A549 (cell line): ENCODE measurements around the gene KLF2. TPM values are rescaled to one million over a fixed set of nuclear protein-coding genes. Genes with fewer than 3 reads are reported as not detected.

Source experiments
- ATAC-seq, 2 experiments: fragments of 200-7000 bp in 1 of 2; fragments of >200 bp in 1 of 2; cut with Nextera tagmentation in 1 of 2; cut with Tn5 transposase in 1 of 2; 3 replicates each; pipeline versions ENCODE4 v1.8.0 to v1.9.1; 2018 to 2020; ENCODE audit warnings: mild to moderate bottlenecking in 1 of 2, moderate library complexity in 1 of 2
- CTCF ChIA-PET: fragments of 300-600 bp; sonication (Branson Sonifier 250); formaldehyde crosslinking; extraction: SDS; loops from one replicate; lab custom pipeline; 2021; ENCODE audit warnings: antibody characterized with exemption, inconsistent platforms; lab: Yijun Ruan, JAX
- POLR2A ChIA-PET: fragments of 350-600 bp; formaldehyde crosslinking; extraction: SDS; loops from one replicate; lab custom pipeline; 2021; ENCODE audit warnings: antibody characterized with exemption, inconsistent platforms; lab: Yijun Ruan, JAX
- DNase-seq, 2 experiments: peaks; one replicate each; pipeline versions ENCODE4 v3.0.0 to v3.0.0-alpha.2; 2011 to 2016; ENCODE audit warnings: low read depth in 1 of 2, low spot score in 1 of 2
- FAIRE-seq: peaks from 2 replicates; lab custom pipeline; 2011; peaks lifted over from hg19 to GRCh38; lab: Jason Lieb, UNC
- H3K27ac ChIP-seq, 2 experiments: fragments of >200 bp; sonication (Bioruptor Twin); formaldehyde crosslinking; 3 replicates each; pipeline ENCODE4 v1.5.1; 2016 to 2017
- H3K4me1 ChIP-seq: fragments of >200 bp; sonication (Bioruptor Twin); formaldehyde crosslinking; 3 replicates; pipeline ENCODE4 v1.6.1; 2016
- H3K4me2 ChIP-seq: fragments of >200 bp; sonication (Bioruptor Twin); formaldehyde crosslinking; 3 replicates; pipeline ENCODE4 v1.6.1; 2016
- H3K4me3 ChIP-seq: fragments of >200 bp; sonication (Bioruptor Twin); formaldehyde crosslinking; 3 replicates; pipeline ENCODE4 v1.5.1; 2016
- H3K9me3 ChIP-seq: fragments of >200 bp; sonication (Bioruptor Twin); formaldehyde crosslinking; 3 replicates; pipeline ENCODE4 v1.6.1; 2016
- BHLHE40 ChIP-seq: IDR thresholded peaks from 2 replicates; pipeline ENCODE4 v1.6.1; 2012; ENCODE audit warnings: low read depth, low read length, inconsistent platforms
- CBX8 ChIP-seq: fragments of 200-600 bp; sonication (generic); IDR thresholded peaks from 2 replicates; pipeline ENCODE4 v1.6.1; 2016
- CHD4 ChIP-seq: fragments of 200-600 bp; sonication (generic); IDR thresholded peaks from 2 replicates; pipeline ENCODE4 v1.6.1; 2016; ENCODE audit warnings: antibody characterized with exemption, mild to moderate bottlenecking, borderline replicate concordance
- EHF ChIP-seq: fragments of 250-450 bp; sonication (Bioruptor Pico); IDR thresholded peaks from 2 replicates; pipeline ENCODE4 v1.5.0; 2020; ENCODE audit warnings: mild to moderate bottlenecking
- FOSB ChIP-seq: fragments of 250-450 bp; sonication (Bioruptor Pico); IDR thresholded peaks from 2 replicates; pipeline ENCODE4 v1.5.0; 2020; ENCODE audit warnings: mild to moderate bottlenecking, moderate library complexity
- GATA3 ChIP-seq: IDR thresholded peaks from 2 replicates; pipeline ENCODE4 v1.6.1; 2012; ENCODE audit warnings: borderline replicate concordance
- HOXB13 ChIP-seq: fragments of 250-450 bp; sonication (Bioruptor Pico); IDR thresholded peaks from 2 replicates; pipeline ENCODE4 v1.5.0; 2020; ENCODE audit warnings: low read depth, mild to moderate bottlenecking, moderate library complexity
- JUN ChIP-seq, 2 experiments: fragments of >200 bp; sonication (Bioruptor Twin); formaldehyde crosslinking; IDR thresholded peaks; 2 replicates in 1 of 2; 3 replicates in 1 of 2; pipeline ENCODE4 v1.6.1; 2016 to 2017
- KDM5A ChIP-seq: fragments of 200-600 bp; sonication (generic); IDR thresholded peaks from 2 replicates; pipeline ENCODE4 v1.6.1; 2016; ENCODE audit warnings: antibody characterized with exemption, mild to moderate bottlenecking
- MAFK ChIP-seq: fragments of 450-650 bp; IDR thresholded peaks from 2 replicates; pipeline ENCODE4 v1.6.1; 2014; ENCODE audit not compliant: partially characterized antibody
- MYC ChIP-seq: IDR thresholded peaks from 2 replicates; pipeline ENCODE4 v1.6.1; 2012; ENCODE audit warnings: mild to moderate bottlenecking, inconsistent platforms, low read length, improper control_type of control experiment, borderline replicate concordance
- NPAS2 ChIP-seq: fragments of 250-450 bp; sonication (Bioruptor Pico); IDR thresholded peaks from 2 replicates; pipeline ENCODE4 v1.8.0; 2022; ENCODE audit warnings: mild to moderate bottlenecking, moderate library complexity, borderline replicate concordance
- RAD21 ChIP-seq, 2 experiments: fragments of >200 bp in 1 of 2; sonication (Bioruptor Twin) in 1 of 2; formaldehyde crosslinking in 1 of 2; IDR thresholded peaks in 1 of 2; conservative IDR thresholded peaks in 1 of 2; 2 replicates in 1 of 2; 3 replicates in 1 of 2; pipeline ENCODE4 v1.6.1; 2012 to 2018; ENCODE audit warnings: inconsistent platforms in 1 of 2
- RARB ChIP-seq: fragments of 250-450 bp; sonication (Bioruptor Pico); IDR thresholded peaks from 2 replicates; pipeline ENCODE4 v1.8.0; 2021; ENCODE audit warnings: mild to moderate bottlenecking, moderate library complexity
- RCOR1 ChIP-seq: fragments of 150-350 bp; IDR thresholded peaks from 2 replicates; pipeline ENCODE4 v1.6.1; 2014; ENCODE audit warnings: antibody characterized with exemption, low read length, low read depth
- TFCP2L1 ChIP-seq: fragments of 250-450 bp; sonication (Bioruptor Pico); IDR thresholded peaks from 2 replicates; pipeline ENCODE4 v1.5.0; 2021; ENCODE audit warnings: mild to moderate bottlenecking
- TP53 ChIP-seq: fragments of 250-450 bp; sonication (Bioruptor Pico); IDR thresholded peaks from 2 replicates; pipeline ENCODE4 v1.5.0; 2021; ENCODE audit warnings: mild to moderate bottlenecking, moderate library complexity
- ZC3H11A ChIP-seq: fragments of 450-650 bp; IDR thresholded peaks from 2 replicates; pipeline ENCODE4 v1.6.1; 2014; ENCODE audit warnings: antibody characterized with exemption, mild to moderate bottlenecking
- ZNF302 ChIP-seq: fragments of 250-450 bp; sonication (Bioruptor Pico); IDR thresholded peaks from 2 replicates; pipeline ENCODE4 v1.9.0; 2021; ENCODE audit warnings: inconsistent platforms, mild to moderate bottlenecking, moderate library complexity
- ZSCAN20 ChIP-seq: fragments of 250-450 bp; sonication (Bioruptor Pico); IDR thresholded peaks from 2 replicates; pipeline ENCODE4 v1.8.0; 2022; ENCODE audit warnings: mild to moderate bottlenecking, moderate library complexity
- WGBS: methylation state at CpG from one replicate; pipeline ENCODE4 v1.1.6; 2017; ENCODE audit errors: missing lambda C conversion rate; 5-methylcytosine and 5-hydroxymethylcytosine counted together
- polyA plus RNA-seq, 4 experiments: library from polyadenylated mRNA; depleted of rRNA in 3 of 4; stranded (reverse); fragments of >200 nt; fragmentation: RNase III in 1 of 4; extraction: RNeasy Plus Mini Kit Qiagen cat#74134 plus additional on column Dnase treatment in 1 of 4; gene quantifications; 2 replicates in 3 of 4; 3 replicates in 1 of 4; pipeline ENCODE4 v1.2.3, GENCODE V29; 2011 to 2017
- TF ChIP-seq, protein P1 (sequence below): fragments of >200 bp; sonication (Bioruptor Twin); formaldehyde crosslinking; IDR thresholded peaks from 2 replicates; pipeline ENCODE4 v1.6.1; 2016
- TF ChIP-seq, protein P2 (sequence below): fragments of 250-450 bp; sonication (Bioruptor Pico); IDR thresholded peaks from 2 replicates; pipeline ENCODE4 v1.5.0; 2020; ENCODE audit warnings: low read depth, mild to moderate bottlenecking, moderate library complexity
- TF ChIP-seq, protein P3 (sequence below): fragments of 250-450 bp; sonication (Bioruptor Pico); IDR thresholded peaks from 2 replicates; pipeline ENCODE4 v1.5.0; 2021; ENCODE audit warnings: mild to moderate bottlenecking, moderate library complexity, borderline replicate concordance
- TF ChIP-seq, protein P4 (sequence below): fragments of >200 bp; sonication (Bioruptor Twin); formaldehyde crosslinking; IDR thresholded peaks from 3 replicates; pipeline ENCODE4 v1.6.1; 2016

The KLF2 gene
- polyA plus RNA-seq, 2 of the 4 experiments (the other 2 are of a cell fraction): 3.4 to 6.9 TPM

DNA sequence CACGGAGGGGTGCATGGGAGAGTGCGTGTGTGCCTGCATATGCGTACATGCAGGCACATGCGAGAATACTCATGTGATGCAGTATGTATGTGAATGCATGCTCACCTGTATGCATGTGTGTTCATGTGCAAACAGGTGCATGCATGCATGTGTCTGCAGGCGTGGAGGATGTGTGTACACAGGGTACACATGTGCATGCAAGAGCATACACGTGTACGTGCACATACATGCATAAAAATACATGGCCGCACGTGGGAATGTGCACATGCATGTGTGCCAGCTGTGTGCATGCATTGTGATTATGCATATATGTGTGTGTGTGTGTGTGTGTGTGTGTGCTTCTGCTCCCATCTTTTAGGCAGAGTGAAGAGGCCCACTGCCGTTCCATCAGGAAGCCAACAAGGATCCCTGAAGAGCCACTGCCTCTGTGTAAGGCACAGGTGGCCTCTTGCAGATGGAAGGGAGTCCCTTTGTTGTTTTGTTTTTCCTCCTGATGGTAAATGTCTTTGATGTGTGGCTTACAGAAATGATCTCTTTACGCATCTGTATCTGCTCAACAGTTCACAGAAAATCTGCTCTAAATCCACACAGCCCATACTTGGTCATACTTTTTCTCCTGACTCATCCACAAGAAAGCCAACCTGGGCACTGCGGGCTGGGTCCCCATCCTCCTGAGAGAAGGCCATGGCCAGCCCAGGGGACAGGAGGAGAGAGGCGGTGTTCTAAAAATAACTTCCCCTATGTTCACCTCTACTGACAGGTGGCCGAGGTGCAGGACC lies 50.7 kb downstream of the KLF2 start:
- 94% methylated on average over 14 of the region's 14 CpGs for WGBS
- FAIRE-seq: no peak
- ChIA-PET POLR2A (no interaction called here), CTCF (interaction anchor here (0.8 kb wide), 1 partner anchor 19 kb away, joined by 3 read pairs; no protein-coding TSS in a partner anchor)
- ATAC-seq: no peak
- no peak for DNase-seq
- no peak overlapping the region for H3K4me3 ChIP-seq
- no peak overlapping the region for H3K4me2 ChIP-seq
- H3K27ac ChIP-seq: no peak overlapping the region
- H3K9me3 ChIP-seq: no peaks in the 10 kb centered on the region
- H3K4me1 ChIP-seq: peaks cover 9% of the 10 kb centered on the region
- TF ChIP-seq MAFK: no peak
- no peak for TF ChIP-seq NPAS2 (CRISPR knock-in tag)
- TF ChIP-seq RARB (CRISPR knock-in tag): no peak
- no peak for TF ChIP-seq TP53 (CRISPR knock-in tag)
- TF ChIP-seq, protein P1, sequence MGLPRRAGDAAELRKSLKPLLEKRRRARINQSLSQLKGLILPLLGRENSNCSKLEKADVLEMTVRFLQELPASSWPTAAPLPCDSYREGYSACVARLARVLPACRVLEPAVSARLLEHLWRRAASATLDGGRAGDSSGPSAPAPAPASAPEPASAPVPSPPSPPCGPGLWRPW: no peak

DNA sequence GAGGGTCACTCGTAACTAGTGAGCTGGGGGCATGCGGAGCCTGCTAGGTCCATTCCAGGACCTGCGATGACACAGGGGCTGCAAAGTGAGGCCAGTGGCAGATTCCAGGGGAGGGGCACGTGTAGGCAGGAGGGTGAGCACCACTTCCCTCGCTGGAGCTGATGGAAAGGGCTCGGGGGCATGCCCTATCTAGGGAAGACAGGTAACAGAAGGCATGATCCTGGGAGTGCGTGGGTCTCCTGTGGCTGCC lies 51.2 kb downstream of the KLF2 start:
- CTCF ChIA-PET: interaction anchor here (0.8 to 4.5 kb wide), 4 partner anchors 12 to 129 kb away, joined by 3 to 38 read pairs (median 8); no protein-coding TSS in a partner anchor
- Histone ChIP-seq H3K9me3 (no peaks in the 10 kb centered on the region), H3K27ac (no peak overlapping the region), H3K4me2 (no peak overlapping the region), H3K4me1 (peaks cover 9% of the 10 kb centered on the region), H3K4me3 (no peak overlapping the region)
- no peak for DNase-seq
- 100% methylated on average over 2 of the region's 7 CpGs for whole genome bisulfite sequencing
- TF ChIP-seq, protein P2, sequence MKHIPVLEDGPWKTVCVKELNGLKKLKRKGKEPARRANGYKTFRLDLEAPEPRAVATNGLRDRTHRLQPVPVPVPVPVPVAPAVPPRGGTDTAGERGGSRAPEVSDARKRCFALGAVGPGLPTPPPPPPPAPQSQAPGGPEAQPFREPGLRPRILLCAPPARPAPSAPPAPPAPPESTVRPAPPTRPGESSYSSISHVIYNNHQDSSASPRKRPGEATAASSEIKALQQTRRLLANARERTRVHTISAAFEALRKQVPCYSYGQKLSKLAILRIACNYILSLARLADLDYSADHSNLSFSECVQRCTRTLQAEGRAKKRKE (CRISPR knock-in tag): no peak
- no peak for TF ChIP-seq RARB (CRISPR knock-in tag)
- TF ChIP-seq, protein P3, sequence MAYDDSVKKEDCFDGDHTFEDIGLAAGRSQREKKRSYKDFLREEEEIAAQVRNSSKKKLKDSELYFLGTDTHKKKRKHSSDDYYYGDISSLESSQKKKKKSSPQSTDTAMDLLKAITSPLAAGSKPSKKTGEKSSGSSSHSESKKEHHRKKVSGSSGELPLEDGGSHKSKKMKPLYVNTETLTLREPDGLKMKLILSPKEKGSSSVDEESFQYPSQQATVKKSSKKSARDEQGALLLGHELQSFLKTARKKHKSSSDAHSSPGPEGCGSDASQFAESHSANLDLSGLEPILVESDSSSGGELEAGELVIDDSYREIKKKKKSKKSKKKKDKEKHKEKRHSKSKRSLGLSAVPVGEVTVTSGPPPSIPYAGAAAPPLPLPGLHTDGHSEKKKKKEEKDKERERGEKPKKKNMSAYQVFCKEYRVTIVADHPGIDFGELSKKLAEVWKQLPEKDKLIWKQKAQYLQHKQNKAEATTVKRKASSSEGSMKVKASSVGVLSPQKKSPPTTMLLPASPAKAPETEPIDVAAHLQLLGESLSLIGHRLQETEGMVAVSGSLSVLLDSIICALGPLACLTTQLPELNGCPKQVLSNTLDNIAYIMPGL (CRISPR knock-in tag): no peak
- TF ChIP-seq HOXB13: no peak
- TF ChIP-seq, protein P4, sequence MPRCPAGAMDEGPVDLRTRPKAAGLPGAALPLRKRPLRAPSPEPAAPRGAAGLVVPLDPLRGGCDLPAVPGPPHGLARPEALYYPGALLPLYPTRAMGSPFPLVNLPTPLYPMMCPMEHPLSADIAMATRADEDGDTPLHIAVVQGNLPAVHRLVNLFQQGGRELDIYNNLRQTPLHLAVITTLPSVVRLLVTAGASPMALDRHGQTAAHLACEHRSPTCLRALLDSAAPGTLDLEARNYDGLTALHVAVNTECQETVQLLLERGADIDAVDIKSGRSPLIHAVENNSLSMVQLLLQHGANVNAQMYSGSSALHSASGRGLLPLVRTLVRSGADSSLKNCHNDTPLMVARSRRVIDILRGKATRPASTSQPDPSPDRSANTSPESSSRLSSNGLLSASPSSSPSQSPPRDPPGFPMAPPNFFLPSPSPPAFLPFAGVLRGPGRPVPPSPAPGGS: no peak
- no peak for TF ChIP-seq CHD4
- no peak for TF ChIP-seq GATA3
- no peak for TF ChIP-seq RAD21 (conservative IDR thresholded peaks at IDR 0.05 in 1 of 2, IDR thresholded peaks at IDR 0.05 in 1 of 2)
- TF ChIP-seq CBX8: no peak
- no peak for TF ChIP-seq BHLHE40
- no peak for TF ChIP-seq RCOR1
- no peak for TF ChIP-seq KDM5A
- TF ChIP-seq EHF (CRISPR knock-in tag): no peak
- no peak for TF ChIP-seq ZC3H11A
- TF ChIP-seq TP53 (CRISPR knock-in tag): no peak
- TF ChIP-seq, all 56 proteins: peak for 0
- ATAC-seq (no peak), FAIRE-seq (no peak)
- POLR2A ChIA-PET: no interaction called here

DNA sequence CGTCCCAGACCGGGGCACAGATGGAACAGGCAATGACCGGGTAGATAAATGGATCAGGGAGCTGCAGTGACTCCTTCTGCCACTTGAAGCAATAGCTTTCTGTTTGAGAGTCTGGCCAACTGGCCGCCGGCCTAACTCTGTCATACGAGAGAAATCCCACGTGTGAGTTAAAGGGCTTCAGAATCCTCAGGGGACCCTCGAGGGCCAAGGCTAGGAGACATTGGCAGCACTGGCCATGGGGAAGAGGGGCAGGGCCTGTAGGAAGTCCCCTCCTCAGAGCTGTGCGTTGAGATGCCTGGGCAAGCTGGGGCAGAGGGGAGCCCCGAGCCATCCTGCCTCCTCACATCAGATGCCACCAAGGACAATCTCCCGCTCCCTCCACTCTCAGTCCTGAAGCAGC lies 51.6 kb downstream of the KLF2 start:
- H3K4me3 ChIP-seq: no peak overlapping the region
- TF ChIP-seq GATA3 (no peak), ZNF302 (CRISPR knock-in tag) (no peak), MYC (no peak), FOSB (CRISPR knock-in tag) (no peak), NPAS2 (CRISPR knock-in tag) (no peak), EHF (CRISPR knock-in tag) (no peak), RAD21 (conservative IDR thresholded peaks at IDR 0.05 in 1 of 2, IDR thresholded peaks at IDR 0.05 in 1 of 2) (no peak), ZSCAN20 (CRISPR knock-in tag) (no peak), RCOR1 (no peak), BHLHE40 (no peak), TFCP2L1 (CRISPR knock-in tag) (no peak), JUN (IDR thresholded peaks at IDR 0.05) (no peak)
- TF ChIP-seq, protein P3 (CRISPR knock-in tag): no peak
- H3K4me1 ChIP-seq: peaks cover 9% of the 10 kb centered on the region
- FAIRE-seq: no peak
- ATAC-seq: peak in 1 of 2 experiments; percentile 36; a peak in 1 of 6 replicates
- H3K9me3 ChIP-seq: no peaks in the 10 kb centered on the region
- DNase-seq: no peak
- CTCF ChIA-PET: interaction anchor here (0.6 to 4.5 kb wide), 5 partner anchors 12 to 163 kb away, joined by 3 to 38 read pairs (median 8); no protein-coding TSS in a partner anchor
- H3K27ac ChIP-seq: no peak overlapping the region
- H3K4me2 ChIP-seq: no peak overlapping the region
- WGBS: 86% methylated on average over 9 of the region's 11 CpGs
- POLR2A ChIA-PET: no interaction called here
